Stimulated activated naive CD4-positive, alpha-beta T cell treated with Interleukin-2 at 50 U/mL for 16 hours (primary cell): Measurements from ENCODE around the gene URM1.

Experiments used
- DNase-seq: peaks from one replicate; lab custom pipeline; 2025; lab: John Stamatoyannopoulos, UW

URM1 gene

GRCh38 chr9:128349125-128349524 is 22.0 kb upstream of the URM1 start:
- DNase-seq: no peak

- no peak for DNase-seq
Observed at GRCh38 chr9:128349772-128350171, 21.4 kb upstream of the URM1 start.

GRCh38 chr9:128355451-128355850 is 15.7 kb upstream of the URM1 start:
- no peak for DNase-seq

DNA sequence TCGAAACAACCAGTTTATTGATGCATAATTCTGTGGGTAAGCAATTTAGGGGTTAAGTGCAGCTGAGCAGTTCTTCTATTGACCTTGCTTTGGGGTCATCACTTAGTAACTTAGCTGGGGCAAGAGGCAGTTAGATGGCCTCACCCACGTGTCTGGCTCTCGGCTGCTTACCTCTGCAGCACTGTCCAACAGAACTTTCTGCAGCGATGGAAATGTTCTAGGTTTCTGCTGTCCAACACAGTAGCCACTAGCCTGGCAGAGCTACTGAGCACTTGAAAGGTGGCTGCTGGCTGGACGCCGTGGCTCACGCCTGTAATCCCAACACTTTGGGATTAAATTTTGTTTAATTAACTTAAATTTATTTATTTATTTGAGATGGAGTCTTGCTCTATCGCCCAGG is 13.1 kb upstream of the URM1 start:
- DNase-seq: no peak

DNA sequence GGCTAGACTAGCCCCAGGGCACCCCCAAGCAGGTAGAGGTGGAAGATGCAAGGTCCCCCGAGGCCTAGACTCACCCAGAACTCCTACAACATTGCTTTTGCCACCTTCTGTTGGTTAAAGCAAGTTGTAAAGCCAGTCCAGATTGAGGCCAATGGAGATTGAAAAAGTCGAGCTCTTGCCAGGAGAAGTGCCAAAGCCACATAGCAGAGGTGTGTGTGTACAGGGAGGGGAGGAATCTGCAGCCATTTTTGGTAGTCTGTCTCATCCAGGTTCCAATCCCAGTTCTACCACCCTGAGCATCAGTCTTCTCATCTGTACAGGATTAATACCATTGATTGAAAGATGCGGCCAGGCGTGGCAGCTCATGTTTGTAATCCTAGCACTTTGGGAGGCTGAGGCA is 12.3 kb upstream of the URM1 start:
- DNase-seq: no peak

GRCh38 chr9:128360826-128361225 is 10.3 kb upstream of the URM1 start:
- no peak for DNase-seq

- no peak for DNase-seq
Observed at GRCh38 chr9:128361296-128361985, 9.7 kb upstream of the URM1 start.

DNA sequence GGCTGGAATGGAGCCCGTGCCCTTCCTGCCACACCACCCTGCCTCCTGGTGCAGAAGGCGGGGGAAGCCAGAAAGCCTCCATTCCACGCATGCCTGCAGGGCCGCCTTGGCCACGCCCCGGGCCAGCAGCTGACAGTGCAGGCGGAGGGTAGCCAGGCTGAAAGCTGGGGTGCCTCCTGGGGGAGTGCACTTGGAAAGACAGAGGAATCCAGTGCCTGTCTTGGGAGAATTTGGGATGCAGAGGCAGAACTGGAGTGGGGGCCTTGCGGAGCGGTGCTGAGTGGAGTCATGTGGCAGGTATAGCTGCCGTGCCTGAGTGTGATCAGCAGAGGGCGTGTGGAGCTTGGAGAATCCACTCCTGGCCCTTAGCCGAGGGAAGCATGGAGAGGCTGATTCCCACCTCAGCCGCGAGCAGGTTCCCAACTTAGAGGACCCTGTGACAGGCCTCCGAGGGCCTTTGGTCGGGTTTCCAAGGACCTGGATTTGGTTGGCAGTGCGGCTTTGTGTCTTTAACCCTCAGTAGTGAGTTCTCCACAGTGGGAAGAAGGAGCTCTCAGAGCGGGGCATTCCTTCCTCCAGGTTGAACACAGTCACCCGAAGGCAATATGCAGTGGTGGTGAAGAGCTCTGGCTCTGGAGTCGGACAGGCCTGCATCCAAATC is 9.1 kb upstream of the URM1 start:
- peak; percentile 61 for DNase-seq

GRCh38 chr9:128362774-128363173 is 8.4 kb upstream of the URM1 start:
- DNase-seq: no peak

DNA sequence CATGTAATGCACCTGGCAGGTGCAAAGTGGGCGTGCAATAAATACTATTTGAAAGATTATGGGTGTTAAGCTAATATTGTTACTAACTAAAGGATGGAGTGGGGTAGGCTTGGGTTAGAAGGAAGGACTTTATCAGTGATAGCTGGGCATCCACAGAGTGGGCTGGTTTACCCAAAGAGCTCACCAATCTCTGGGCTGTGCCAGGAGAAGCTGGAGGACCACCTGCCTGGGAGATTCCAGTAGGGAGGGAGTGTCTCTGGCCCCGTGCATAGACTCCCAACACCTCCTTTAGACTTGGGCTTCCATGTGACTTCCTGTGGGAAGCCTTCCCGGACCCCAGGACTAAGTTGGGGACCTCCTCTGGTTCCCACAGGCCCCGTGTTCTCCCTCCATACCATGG is 5.6 kb upstream of the URM1 start:
- DNase-seq: no peak

- DNase-seq: no peak
Observed at GRCh38 chr9:128369024-128369706, 2.0 kb upstream of the URM1 start.

DNA sequence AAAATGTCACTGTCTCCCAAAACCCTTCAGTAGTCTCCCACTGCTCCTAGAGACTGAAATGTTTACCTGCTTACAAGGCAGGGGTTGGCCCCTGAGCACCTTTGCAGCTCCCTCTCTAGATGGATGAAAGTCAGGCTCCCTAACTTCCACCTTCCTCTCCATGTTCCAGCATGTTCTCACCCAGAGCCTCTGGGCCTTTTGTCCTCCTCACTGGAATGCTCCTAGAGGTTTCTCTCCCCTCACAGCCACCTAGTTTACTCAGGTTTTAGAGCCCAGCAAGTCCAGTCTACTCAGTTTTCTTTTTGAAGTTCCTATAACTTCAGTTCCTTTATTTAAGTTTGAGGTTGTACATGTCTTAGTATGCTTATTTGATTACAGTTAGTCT is 815 bp upstream of the URM1 start:
- no peak for DNase-seq

- no peak for DNase-seq
Observed at GRCh38 chr9:128371630-128372117, 500 bp downstream of the URM1 start.

DNA sequence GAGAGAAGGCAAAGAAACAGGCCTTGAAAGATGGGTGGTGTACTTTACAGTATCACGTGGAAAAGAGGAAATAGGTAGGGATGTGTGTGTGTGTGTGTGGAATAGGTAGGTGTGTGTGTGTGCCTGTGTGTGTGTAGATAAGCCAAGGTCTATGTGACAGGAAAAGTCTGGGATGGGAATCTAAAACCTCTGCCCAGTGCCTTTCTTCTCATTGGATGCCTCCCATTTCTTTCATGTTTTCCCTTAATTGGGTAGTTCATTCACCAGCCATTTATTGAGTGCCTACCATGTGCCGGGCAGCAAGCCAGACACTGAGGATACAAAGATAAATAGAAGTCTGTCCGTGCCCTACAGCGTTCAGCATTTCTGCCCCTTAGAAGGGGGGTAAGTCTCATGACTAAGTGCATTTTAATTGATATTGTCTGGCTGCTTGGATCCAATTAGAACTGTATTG is 1.0 kb downstream of the URM1 start:
- DNase-seq: no peak

DNA sequence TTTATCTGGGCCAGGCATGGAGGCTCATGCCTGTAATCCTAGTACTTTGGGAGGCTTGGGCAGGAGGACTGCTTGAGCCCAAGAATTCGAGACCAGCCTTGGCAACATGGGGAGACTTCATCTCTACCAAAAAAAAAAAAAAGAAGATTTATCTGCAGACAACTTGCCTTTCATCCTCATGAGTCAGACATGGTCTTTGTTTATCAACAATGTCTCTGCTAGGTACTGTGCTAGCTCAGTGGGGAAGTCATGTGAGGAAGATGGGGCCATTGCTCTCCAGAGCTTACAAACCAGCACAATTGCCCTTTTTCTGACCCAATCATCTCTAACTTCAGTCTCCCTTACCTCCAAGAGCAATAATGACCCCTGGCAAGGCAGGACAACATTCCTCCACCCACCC is 1.6 kb downstream of the URM1 start:
- no peak for DNase-seq

DNA sequence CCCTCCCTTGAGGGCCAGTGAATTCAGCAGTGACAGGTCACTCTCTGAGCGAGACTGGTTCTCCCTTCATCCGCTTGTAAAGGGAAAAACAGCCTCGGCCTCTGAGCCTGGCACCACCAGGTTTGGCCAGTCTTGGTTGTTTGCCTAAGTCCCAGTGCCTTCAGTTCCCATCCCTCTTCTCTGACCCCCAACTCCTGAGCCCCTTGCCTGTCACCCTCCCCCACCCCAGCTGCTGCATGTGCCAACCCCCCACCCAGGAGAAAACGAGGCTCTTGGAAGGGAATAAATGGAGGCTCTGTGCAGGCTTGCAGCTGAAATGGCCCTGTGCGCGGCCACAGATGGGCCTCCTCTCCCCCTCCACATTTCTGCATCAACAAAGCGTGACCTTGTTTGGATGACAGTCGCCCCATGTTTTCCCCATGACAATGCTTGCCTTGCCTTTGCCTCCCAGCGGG is 3.1 kb downstream of the URM1 start:
- DNase-seq: no peak

GRCh38 chr9:128375865-128376264 is 4.7 kb downstream of the URM1 start:
- no peak for DNase-seq

DNA sequence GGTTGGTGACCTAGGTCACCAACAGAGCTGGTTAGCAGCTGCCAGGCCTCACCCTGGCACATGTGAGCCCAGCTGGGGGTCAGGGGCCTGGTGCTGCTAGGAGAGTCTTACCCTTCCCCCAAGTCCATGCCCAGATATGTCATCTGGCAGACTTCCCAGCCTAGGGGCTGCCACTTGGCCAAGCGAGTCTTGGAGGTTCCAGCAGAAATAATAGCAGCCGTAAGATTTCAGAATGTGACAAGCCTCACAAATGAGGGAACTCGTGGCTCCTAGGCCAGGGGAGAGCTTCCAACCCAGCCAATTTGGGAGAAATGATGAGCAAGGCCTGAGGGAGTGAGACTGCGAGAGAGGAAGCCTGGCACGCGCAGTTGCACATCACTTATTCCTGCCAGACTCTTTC is 11.1 kb downstream of the URM1 start:
- no peak for DNase-seq

DNA sequence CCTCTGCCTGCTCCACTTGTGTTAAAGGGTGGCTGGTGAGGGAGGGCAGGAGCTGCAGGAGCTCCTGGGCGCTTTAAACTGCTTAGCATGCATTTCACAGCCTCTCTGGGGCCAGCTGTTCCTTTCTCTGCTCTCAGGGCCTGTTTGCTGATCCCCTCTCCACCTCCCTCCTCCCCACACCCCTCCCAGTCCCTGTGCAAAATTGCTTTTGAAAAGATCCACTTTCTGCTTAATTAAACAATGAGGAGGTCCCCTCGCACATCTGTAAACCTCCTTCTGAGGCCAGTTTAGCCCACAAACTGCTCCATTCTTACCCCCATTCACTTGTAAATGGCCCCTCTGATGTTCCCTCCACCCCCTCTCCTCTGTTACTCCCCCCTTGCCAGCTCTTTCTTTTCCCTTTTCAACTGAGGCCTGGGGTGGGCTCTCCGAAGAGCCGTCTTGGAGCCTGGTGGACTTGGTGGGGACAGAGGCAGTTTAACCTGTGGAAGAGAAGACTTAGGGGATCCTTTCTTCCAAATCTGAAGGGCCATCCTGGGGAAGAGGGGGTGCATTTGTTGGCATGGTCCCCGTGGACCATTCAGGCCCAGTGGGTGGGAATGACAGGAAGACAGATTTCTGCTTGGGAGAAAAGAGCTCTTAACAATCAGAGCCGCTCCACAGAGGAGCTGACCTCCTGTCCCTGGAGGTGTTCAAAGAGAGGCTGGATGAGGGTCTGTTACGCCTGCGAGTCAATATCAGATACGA is 12.0 kb downstream of the URM1 start:
- no peak for DNase-seq

DNA sequence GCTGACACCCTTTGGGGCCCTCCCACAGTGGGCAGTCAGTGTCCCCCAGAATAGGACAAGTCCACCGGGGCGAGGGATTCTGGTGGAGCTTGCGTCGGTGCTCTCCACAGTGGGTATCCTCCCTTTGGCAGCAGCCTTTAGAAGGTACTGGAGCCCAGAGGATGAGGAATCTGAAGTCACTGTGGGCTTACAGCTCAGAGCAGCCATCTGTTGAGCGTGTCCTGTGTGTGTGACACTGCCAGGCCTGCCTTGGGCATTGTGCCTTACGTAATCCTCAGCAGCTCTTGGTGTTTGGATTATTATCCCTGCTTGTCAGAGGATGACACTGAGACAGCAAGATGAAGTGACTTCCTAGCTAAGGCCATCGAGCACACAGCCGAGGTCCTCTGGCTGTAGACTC is 12.6 kb downstream of the URM1 start:
- DNase-seq: no peak

GRCh38 chr9:128384801-128385495 is 13.8 kb downstream of the URM1 start:
- DNase-seq: no peak
